AG04449 (cell line): Measurements from ENCODE around the gene DHCR24.

ENCODE experiments used
- CTCF ChIA-PET: fragments of 350-600 bp; formaldehyde crosslinking; extraction: SDS; loops from one replicate; lab custom pipeline; 2021; ENCODE audit warnings: antibody characterized with exemption; lab: Yijun Ruan, JAX
- POLR2A ChIA-PET: fragments of 400-600, 350-600 bp; formaldehyde crosslinking; extraction: SDS; loops from one replicate; lab custom pipeline; 2020; ENCODE audit warnings: antibody characterized with exemption, inconsistent platforms; lab: Yijun Ruan, JAX
- DNase-seq: peaks from one replicate; pipeline ENCODE4 v3.0.0-alpha.2; 2010; ENCODE audit warnings: low read depth, low spot score
- H3K4me3 ChIP-seq: 2 replicates; pipeline ENCODE4 v1.5.1; 2011; ENCODE audit warnings: low read depth, mild to moderate bottlenecking, control low read depth, low read length
- TF ChIP-seq, protein P1 (sequence below): IDR thresholded peaks from one replicate; pipeline ENCODE4 v1.5.1; 2011; ENCODE audit warnings: mild to moderate bottlenecking, moderate library complexity, low read length, control low read depth, inconsistent platforms; ENCODE audit not compliant: insufficient read depth; ENCODE audit errors: missing control alignments

Gene DHCR24

DNA sequence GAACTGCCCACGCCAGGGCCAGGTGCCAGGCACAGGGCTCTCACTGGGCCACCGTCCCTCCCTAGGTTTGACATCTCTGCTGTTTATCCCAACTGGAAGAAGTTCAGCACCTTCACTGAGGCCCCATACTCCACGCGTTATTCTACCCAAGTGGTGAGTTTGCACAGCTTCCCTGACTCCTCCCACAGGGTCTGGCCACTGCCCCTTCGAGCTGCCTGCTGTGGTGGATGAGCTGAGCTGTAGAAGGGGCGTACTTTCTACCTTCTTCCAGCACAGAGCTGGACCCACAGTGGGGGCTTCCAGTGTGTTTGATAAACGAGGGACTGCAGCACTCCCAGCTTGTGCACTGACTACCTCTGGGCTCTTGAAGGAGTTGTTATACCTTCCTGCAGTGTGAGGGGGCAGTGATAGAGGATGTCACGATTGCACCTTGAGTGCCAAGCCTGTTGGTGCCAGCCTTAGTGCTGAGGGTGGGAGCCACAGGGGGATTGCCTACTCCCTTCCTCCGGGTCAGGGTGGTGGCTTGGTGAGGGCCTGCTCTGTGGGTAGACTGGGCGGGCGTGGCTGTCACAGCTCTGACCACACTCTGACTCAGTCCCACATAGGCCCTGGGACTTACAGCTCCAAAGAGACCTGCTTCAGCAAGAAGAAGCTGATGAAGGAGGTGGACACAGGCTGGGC, 79.9 kb downstream of the DHCR24 start:
- TF ChIP-seq, protein P1, sequence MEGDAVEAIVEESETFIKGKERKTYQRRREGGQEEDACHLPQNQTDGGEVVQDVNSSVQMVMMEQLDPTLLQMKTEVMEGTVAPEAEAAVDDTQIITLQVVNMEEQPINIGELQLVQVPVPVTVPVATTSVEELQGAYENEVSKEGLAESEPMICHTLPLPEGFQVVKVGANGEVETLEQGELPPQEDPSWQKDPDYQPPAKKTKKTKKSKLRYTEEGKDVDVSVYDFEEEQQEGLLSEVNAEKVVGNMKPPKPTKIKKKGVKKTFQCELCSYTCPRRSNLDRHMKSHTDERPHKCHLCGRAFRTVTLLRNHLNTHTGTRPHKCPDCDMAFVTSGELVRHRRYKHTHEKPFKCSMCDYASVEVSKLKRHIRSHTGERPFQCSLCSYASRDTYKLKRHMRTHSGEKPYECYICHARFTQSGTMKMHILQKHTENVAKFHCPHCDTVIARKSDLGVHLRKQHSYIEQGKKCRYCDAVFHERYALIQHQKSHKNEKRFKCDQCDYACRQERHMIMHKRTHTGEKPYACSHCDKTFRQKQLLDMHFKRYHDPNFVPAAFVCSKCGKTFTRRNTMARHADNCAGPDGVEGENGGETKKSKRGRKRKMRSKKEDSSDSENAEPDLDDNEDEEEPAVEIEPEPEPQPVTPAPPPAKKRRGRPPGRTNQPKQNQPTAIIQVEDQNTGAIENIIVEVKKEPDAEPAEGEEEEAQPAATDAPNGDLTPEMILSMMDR: no peak
- CTCF ChIA-PET: interaction anchor here (1.0 to 1.8 kb wide), 4 partner anchors 39 to 307 kb away, joined by 3 to 8 read pairs (median 4); no protein-coding TSS in a partner anchor
- H3K4me3 ChIP-seq: no peak overlapping the region
- DNase-seq: no peak
- POLR2A ChIA-PET: no interaction called here

DNA sequence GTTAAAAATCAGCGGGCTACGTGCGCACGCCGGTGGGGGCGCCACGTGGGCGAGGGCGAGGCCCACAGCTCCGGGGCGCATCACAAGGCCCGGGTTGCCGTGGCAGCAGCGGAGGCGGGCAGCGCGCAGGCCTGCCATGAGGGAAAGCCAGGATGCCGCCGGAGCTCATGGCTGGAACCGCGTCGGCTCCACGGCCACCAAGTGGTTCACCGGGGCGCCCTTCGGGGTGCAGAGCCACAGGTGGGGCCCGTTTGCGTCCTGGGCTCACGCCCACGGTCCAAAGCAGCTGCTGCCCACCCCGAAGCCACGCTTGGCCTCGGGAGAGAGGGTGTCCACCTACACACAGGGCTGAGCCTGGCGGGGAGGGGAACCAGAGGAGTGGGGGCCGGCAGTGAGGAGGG, 81.0 kb downstream of the DHCR24 start:
- TF ChIP-seq, protein P1: no peak
- CTCF ChIA-PET: no interaction called here
- no peak for DNase-seq
- no peak overlapping the region for H3K4me3 ChIP-seq
- POLR2A ChIA-PET: no interaction called here

DNA sequence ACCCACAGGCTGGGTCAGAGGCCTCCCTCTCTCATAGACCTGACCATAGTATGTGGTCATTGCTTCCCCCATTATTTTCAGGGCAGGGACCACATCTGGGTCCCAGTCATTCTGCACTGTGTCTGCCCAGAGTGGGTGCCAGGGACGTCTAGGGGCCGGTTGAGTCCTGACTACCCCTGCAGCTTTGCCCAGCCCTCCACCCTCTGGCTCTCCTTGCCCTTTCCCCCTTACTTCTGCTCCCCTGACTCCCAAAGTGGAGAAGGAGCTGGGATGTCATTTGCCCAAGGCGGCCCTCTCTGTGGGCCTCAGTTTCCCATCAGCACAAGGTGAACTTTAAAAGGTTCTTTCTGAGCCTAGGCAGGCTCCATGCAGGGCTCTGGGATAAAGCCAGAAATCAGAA, 81.5 kb downstream of the DHCR24 start:
- TF ChIP-seq, protein P1: no peak
- ChIA-PET POLR2A (no interaction called here), CTCF (no interaction called here)
- no peak for DNase-seq
- no peak overlapping the region for H3K4me3 ChIP-seq

DNA sequence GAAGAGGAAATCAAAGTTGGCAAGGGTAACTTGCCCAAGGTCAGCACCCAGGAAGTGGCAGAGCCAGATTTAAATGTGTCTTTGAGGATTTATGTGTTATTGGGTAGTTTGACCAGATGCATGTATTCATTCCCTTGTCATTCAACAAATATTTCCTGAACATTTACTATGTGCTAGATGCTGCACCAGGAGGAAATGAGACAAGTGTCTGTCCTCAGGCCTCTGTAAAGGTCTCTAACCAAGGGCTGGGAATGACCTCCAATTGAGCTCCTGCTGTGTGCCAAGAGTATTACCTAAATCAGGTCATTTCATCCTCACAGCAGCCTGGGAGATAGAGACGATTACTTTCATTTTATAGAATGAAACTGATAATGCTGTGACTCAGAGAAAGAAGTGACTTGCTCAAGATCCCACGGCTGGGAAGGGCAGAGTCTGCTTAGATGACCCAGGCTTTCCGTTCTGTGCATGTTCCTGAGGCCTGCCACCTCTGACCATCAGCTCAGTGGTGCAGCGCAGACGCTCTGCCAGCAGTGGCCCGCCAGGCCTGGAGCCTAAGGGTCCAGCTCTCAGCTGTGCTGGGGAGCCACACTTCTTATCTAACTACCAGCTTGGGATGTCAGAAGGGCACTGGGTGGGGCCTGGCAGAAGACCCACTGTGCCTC, 82.4 kb downstream of the DHCR24 start:
- CTCF ChIA-PET: interaction anchor here (1.1 kb wide), 1 partner anchor 8 kb away, joined by 3 read pairs; no protein-coding TSS in a partner anchor
- TF ChIP-seq, protein P1: no peak
- DNase-seq: no peak
- H3K4me3 ChIP-seq: no peak overlapping the region
- POLR2A ChIA-PET: no interaction called here

DNA sequence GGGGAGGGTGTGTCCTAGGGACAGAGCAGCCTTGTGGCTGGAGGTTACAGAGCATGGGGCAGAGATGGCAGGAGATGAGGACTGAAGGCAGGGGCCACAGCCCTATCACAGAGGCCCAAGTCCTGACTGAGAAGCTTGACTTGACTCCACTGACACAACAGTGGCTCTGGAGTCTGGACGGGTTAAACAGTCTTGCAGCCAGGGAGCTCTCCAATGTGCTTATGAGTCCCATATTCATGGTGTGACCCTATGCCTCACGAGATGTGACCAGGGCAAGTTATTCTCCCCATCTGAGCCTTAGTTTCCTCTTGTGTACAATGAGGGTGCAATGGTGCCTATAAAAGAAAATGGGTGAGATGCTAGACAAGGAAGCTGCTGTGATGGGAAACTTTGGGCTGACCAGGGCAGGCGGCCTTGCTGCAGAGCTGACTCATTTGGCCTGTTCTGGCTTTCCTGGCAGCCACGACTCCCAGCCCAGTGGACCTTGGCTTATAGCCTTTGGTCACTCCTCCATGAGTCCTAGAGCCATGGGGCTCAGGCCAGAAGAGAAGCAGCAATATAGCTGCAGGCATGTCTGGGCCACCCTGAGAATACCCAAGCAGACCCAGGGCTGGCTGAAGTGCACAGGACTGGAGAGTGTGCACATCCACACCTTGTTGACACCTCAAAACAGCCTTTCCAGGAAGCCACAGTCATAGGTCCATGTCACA, 83.1 kb downstream of the DHCR24 start:
- TF ChIP-seq, protein P1: no peak
- ChIA-PET POLR2A (no interaction called here), CTCF (interaction anchor here (1.1 to 1.9 kb wide), 4 partner anchors 9 to 943 kb away, joined by 3 to 4 read pairs (median 3); no protein-coding TSS in a partner anchor)
- H3K4me3 ChIP-seq: no peak overlapping the region
- DNase-seq: no peak
